RWPE1 (cell line): ENCODE measurements around the gene MLX.
A peak's percentile ranks its signal among the peaks of the same experiment; 100 is the strongest.

Source experiments
- CTCF ChIA-PET: fragments of 350-600 bp; sonication (Branson Sonifier 250); formaldehyde crosslinking; extraction: SDS; loops from one replicate; lab custom pipeline; 2021; lab: Yijun Ruan, JAX
- POLR2A ChIA-PET: fragments of 400-600 bp; formaldehyde crosslinking; extraction: SDS; loops from one replicate; lab custom pipeline; 2020; ENCODE audit warnings: antibody characterized with exemption; ENCODE audit not compliant: low non-redundant PET; lab: Yijun Ruan, JAX
- DNase-seq: peaks from one replicate; pipeline ENCODE4 v3.0.0; 2012; ENCODE audit warnings: low spot score
- H3K27ac ChIP-seq: fragments of 450-650 bp; 2 replicates; pipeline ENCODE4 v1.5.1; 2017
- TF ChIP-seq, protein P1 (sequence below): fragments of 450-650 bp; conservative IDR thresholded peaks from 2 replicates; pipeline ENCODE4 v1.5.1; 2017; ENCODE audit warnings: low read depth, mild to moderate bottlenecking

The MLX gene

DNA sequence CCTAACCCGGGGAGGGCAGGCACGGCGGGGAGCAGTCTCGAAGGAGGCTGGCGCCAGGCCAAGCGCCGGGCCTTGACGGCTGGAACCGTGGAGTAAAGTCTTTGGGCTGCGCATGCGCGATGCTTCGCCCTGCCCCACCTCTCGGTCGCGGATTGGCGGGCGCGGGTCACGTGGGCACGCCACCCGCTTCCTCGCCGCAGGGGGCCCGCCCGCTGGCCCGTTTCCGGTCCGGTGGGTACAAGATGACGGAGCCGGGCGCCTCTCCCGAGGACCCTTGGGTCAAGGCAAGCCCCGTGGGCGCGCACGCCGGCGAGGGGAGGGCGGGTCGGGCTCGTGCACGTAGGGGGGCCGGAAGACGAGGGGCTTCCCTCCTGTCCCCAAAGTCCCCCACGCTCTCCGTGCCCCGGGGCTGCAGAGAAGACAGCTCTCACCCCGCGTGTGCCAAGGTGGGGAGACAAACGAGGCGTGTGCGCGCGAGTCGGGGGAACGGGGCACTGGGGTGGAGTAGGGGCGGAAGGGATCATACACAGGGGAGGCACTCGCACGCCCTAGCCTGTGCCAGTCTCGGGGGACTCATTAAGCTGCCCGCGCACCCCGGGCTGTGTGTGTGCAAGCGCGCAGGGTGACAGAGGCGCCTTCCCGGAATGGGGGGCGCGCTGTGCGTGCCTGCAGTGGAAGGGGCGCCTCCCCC, at the start of gene MLX:
Gene MLX (plus strand): TSS at position 218 of the 691 bp plus-strand sequence. CDS start 25 bp downstream, at position 243.
- ChIA-PET POLR2A (no interaction called here), CTCF (interaction anchor here (0.6 to 1.4 kb wide), 4 partner anchors 16 to 197 kb away, joined by 3 to 5 read pairs (median 3); no protein-coding TSS in a partner anchor)
- TF ChIP-seq, protein P1, sequence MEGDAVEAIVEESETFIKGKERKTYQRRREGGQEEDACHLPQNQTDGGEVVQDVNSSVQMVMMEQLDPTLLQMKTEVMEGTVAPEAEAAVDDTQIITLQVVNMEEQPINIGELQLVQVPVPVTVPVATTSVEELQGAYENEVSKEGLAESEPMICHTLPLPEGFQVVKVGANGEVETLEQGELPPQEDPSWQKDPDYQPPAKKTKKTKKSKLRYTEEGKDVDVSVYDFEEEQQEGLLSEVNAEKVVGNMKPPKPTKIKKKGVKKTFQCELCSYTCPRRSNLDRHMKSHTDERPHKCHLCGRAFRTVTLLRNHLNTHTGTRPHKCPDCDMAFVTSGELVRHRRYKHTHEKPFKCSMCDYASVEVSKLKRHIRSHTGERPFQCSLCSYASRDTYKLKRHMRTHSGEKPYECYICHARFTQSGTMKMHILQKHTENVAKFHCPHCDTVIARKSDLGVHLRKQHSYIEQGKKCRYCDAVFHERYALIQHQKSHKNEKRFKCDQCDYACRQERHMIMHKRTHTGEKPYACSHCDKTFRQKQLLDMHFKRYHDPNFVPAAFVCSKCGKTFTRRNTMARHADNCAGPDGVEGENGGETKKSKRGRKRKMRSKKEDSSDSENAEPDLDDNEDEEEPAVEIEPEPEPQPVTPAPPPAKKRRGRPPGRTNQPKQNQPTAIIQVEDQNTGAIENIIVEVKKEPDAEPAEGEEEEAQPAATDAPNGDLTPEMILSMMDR, result no peak
- DNase-seq, result peak; percentile 100
- H3K27ac ChIP-seq, result peak within 1 kb of the TSS; percentile 89

DNA sequence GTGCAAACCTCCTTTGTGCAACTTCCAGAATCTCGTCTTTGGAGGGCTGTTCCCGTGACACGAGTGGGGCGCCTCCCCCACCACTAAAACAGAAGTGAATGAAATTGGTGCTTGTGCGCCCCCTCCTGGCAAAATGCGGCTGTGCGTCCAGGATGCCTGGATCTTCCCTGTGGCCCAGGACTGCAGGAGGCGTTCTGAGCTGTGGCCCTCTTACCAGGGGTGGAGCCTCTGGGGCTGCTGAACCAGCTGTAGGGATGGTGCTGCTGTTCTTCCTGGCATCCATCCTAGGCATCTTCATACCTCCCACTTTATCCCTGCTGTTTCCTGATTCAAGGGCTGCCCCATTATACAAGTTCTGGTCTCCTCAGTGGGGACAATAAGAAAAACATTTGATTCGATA, 49.4 kb upstream of the MLX start:
- POLR2A ChIA-PET, result no interaction called here
- peak; percentile 92 for DNase-seq
- CTCF ChIA-PET, result interaction anchor here (0.5 to 2.4 kb wide), 8 partner anchors 10 to 197 kb away, joined by 3 to 14 read pairs (median 4); no protein-coding TSS in a partner anchor
- TF ChIP-seq, protein P1, result peak; percentile 94
- H3K27ac ChIP-seq, result peak overlapping the region; percentile 97

- DNase-seq, result peak; percentile 84
These were observed 48.7 kb upstream of the MLX start for GRCh38 chr17:42518046-42518754.

GRCh38 chr17:42518755-42519545, 48.0 kb upstream of the MLX start:
- TF ChIP-seq, protein P1, result no peak
- H3K27ac ChIP-seq, result peak overlapping the region; percentile 97
- DNase-seq, result peak; percentile 29
- ChIA-PET POLR2A (interaction anchor here (1.0 to 1.5 kb wide), 2 partner anchors 32 to 96 kb away, joined by 3 to 4 read pairs; partner anchors contain the start of gene CAVIN1), CTCF (interaction anchor here (0.6 to 2.4 kb wide), 4 partner anchors 8 to 207 kb away, joined by 3 to 14 read pairs (median 4); no protein-coding TSS in a partner anchor)

More at GRCh38 chr17:42518046-42518754, 48.7 kb upstream of the MLX start:
- TF ChIP-seq, protein P1, result no peak
- H3K27ac ChIP-seq, result peak overlapping the region; percentile 97
- ChIA-PET POLR2A (interaction anchor here (1.5 kb wide), 1 partner anchor 95 kb away, joined by 4 read pairs; the partner anchor contains the start of gene CAVIN1), CTCF (interaction anchor here (0.5 to 2.4 kb wide), 10 partner anchors 9 to 197 kb away, joined by 3 to 14 read pairs (median 4); no protein-coding TSS in a partner anchor)

GRCh38 chr17:42519546-42520491, 47.1 kb upstream of the MLX start:
- H3K27ac ChIP-seq, result peak overlapping the region; percentile 97
- POLR2A ChIA-PET, result interaction anchor here (0.9 to 1.5 kb wide), 3 partner anchors 10 to 97 kb away, joined by 3 to 6 read pairs (median 4); partner anchors contain the start of gene CAVIN1
- DNase-seq, result peak; percentile 91
- TF ChIP-seq, protein P1, result no peak
- CTCF ChIA-PET, result interaction anchor here (0.6 to 1.1 kb wide), 5 partner anchors 34 to 207 kb away, joined by 3 to 4 read pairs (median 3); no protein-coding TSS in a partner anchor
